H1 (cell line): ENCODE data around the gene CNOT8.

Source experiments
- ATF3 ChIP-seq: IDR thresholded peaks from 2 replicates; pipeline ENCODE4 v1.6.1; 2011; ENCODE audit warnings: low read depth, mild to moderate bottlenecking, low read length; ENCODE audit not compliant: insufficient read depth
- CBX5 ChIP-seq: fragments of 300-800, 300-1000 bp; sonication (generic); IDR thresholded peaks from 2 replicates; pipeline ENCODE4 v1.7.1; 2016; ENCODE audit warnings: antibody characterized with exemption, low read length, low read depth
- CBX8 ChIP-seq: fragments of 300-800, 300-1000 bp; sonication (generic); IDR thresholded peaks from 2 replicates; pipeline ENCODE4 v1.7.1; 2016; ENCODE audit warnings: low read depth, low read length, borderline replicate concordance
- CHD2 ChIP-seq: IDR thresholded peaks from 2 replicates; pipeline ENCODE4 v1.6.1; 2012; ENCODE audit warnings: low read length, improper control_type of control experiment
- CTCF ChIP-seq, 3 experiments: IDR thresholded peaks; 1 replicate in 2 of 3; 2 replicates in 1 of 3; pipeline versions ENCODE4 v1.5.1 to v1.6.1; 2011; ENCODE audit warnings: low read length in 3 of 3, mild to moderate bottlenecking in 3 of 3, inconsistent platforms in 2 of 3, low read depth in 1 of 3, moderate library complexity in 1 of 3; ENCODE audit not compliant: insufficient read depth in 1 of 3; ENCODE audit errors: control extremely low read depth in 1 of 3
- EP300 ChIP-seq, 2 experiments: IDR thresholded peaks; 1 replicate in 1 of 2; 2 replicates in 1 of 2; pipeline ENCODE4 v1.6.1; 2011 to 2012; ENCODE audit warnings: low read depth in 2 of 2, low read length in 2 of 2, mild to moderate bottlenecking in 2 of 2, borderline replicate concordance in 1 of 2, inconsistent platforms in 1 of 2, moderate library complexity in 1 of 2
- EZH2 ChIP-seq: fragments of 200-600 bp; sonication (generic); IDR thresholded peaks from 2 replicates; pipeline ENCODE4 v1.7.1; 2012; ENCODE audit warnings: low read depth, mild to moderate bottlenecking, moderate library complexity, low read length, inconsistent platforms; ENCODE audit not compliant: severe bottlenecking
- MAFK ChIP-seq: IDR thresholded peaks from 2 replicates; pipeline ENCODE4 v1.6.1; 2012; ENCODE audit warnings: low read depth, mild to moderate bottlenecking, improper control_type of control experiment, low read length
- PHF8 ChIP-seq: fragments of 200-600 bp; sonication (generic); conservative IDR thresholded peaks from 2 replicates; pipeline ENCODE4 v1.7.1; 2012; ENCODE audit warnings: low read depth, mild to moderate bottlenecking, inconsistent platforms, low read length, moderate library complexity
- POLR2A ChIP-seq, 2 experiments: IDR thresholded peaks; 1 replicate in 1 of 2; 2 replicates in 1 of 2; pipeline ENCODE4 v1.6.1; 2011; ENCODE audit warnings: low read depth in 2 of 2, low read length in 2 of 2, mild to moderate bottlenecking in 2 of 2; ENCODE audit errors: control extremely low read depth in 1 of 2
- POU5F1 ChIP-seq: IDR thresholded peaks from 2 replicates; pipeline ENCODE4 v1.6.1; 2011; ENCODE audit warnings: low read depth, mild to moderate bottlenecking, low read length, moderate library complexity
- TCF12 ChIP-seq: IDR thresholded peaks from 2 replicates; pipeline ENCODE4 v1.6.1; 2011; ENCODE audit warnings: low read depth, mild to moderate bottlenecking, low read length
- TF ChIP-seq, protein P1 (sequence below): IDR thresholded peaks from 2 replicates; pipeline ENCODE4 v1.6.1; 2012; ENCODE audit warnings: inconsistent platforms

- TF ChIP-seq EZH2 (no peak), CTCF (IDR thresholded peaks at IDR 0.05; ENCODE audit: control extremely low read depth in 1 of 3, insufficient read depth in 1 of 3, low read depth in 1 of 3, low read length in 3 of 3) (no peak), PHF8 (no peak), EP300 (IDR thresholded peaks at IDR 0.05; ENCODE audit: borderline replicate concordance in 1 of 2, low read depth in 2 of 2, low read length in 2 of 2) (no peak), ATF3 (no peak), CBX5 (no peak), POLR2A (IDR thresholded peaks at IDR 0.05; ENCODE audit: control extremely low read depth in 1 of 2, low read depth in 2 of 2, low read length in 2 of 2) (no peak), CBX8 (no peak), CHD2 (no peak), TCF12 (no peak), MAFK (no peak), POU5F1 (no peak)
- TF ChIP-seq, protein P1, sequence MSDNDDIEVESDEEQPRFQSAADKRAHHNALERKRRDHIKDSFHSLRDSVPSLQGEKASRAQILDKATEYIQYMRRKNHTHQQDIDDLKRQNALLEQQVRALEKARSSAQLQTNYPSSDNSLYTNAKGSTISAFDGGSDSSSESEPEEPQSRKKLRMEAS = no peak
Observed at GRCh38 chr5:154899151-154899816, 40.9 kb downstream of the CNOT8 start.
